Ammon's horn (tissue), 1 donor: ENCODE results near the gene CNDP2.
"Not testable (repeated sequence)": the region's sequence is repeated elsewhere in the genome, so short reads cannot be mapped to it uniquely, and the experiment has no call there.

Experiments used
- DNase-seq: peaks from one replicate; pipeline ENCODE4 v3.0.0-alpha.2; 2016; ENCODE audit warnings: low spot score

Gene CNDP2

DNA sequence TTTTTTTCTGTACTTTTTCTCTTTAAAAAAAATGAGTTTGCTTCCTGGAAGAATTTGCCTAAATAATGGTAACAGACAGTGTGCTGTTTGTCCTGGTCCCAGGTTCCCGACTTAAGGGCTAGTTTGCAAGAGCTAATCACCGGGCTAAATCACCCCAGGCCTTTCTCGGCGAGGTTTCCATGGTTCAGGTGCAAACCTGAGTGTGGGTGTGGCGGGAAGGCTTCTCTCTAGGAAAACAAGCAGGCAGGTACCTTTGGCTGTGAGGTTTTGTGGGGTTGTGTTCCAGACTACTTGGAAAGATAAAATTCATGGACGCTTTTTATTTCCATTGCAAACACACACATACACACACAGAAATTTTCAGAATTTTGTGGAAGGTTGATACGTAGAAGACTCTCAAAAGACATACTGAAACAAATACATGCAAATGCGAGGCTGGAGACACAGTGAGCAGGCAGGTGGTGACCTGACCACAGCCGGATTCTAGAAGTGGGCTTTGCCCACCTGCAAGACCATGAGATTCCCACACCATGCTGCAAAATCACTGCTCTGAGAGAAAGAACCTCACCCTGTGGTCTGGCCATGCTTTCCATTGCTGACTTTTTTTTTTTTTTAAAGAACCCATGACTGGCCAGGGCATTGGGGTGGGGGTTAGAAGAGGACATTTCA lies 39.0 kb downstream of the CNDP2 start:
- DNase-seq, result no peak

DNA sequence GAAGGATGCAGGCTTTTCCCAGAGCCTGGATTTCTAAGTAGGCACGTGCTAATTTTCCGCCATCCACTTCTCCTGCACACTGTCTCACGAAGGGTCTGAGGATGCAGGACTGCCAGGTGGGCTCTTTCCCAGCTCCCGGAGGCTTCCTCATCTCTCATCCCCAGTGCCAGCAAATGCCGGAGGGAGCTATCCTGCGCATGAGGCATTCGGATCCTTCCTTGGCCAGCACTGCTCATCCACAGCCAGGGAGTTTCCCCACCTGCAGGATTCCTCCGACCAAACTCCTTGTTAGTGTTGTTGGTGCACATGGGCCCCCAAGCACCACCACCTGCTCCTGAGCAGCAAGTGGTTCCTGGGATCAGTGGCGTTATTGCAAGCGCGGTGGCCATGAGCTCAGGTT lies 43.1 kb downstream of the CNDP2 start:
- DNase-seq, result no peak

DNA sequence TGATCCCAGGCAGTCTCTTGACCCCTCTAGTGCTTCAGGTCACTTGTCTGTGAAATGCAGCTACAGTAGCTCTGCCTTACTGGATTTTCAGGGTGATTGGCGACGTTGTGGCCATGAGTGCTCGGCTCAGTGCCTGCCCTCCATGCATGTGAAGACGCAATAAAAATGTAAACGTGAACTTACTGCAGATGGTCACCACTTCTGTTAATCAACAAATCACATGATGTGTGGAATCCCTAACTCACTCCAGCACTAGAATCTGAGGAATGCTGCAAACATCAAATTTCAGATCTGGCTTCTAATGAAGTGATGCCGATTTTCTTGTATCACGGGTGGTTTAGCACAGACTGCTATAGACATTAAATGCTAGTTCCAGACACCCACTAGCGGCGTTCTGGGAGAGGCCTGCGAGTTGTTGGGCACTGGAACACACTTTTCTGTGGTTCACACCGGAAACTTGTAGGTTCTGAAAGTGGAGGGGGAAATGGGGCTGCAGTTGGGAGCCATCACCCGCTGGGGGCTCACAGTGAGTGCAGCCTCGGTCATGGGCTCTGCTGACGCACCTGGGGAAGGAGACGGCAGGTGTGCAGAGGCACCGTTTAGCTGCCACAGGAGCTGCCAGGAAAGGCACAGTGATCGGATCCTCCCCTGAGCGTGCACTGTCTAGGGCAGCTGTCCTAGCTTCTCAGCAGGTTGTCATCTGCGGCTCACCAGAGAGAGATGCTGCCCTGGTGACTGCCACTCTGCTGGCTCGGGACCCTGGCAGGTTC lies 44.7 kb downstream of the CNDP2 start:
- DNase-seq, result no peak

DNA sequence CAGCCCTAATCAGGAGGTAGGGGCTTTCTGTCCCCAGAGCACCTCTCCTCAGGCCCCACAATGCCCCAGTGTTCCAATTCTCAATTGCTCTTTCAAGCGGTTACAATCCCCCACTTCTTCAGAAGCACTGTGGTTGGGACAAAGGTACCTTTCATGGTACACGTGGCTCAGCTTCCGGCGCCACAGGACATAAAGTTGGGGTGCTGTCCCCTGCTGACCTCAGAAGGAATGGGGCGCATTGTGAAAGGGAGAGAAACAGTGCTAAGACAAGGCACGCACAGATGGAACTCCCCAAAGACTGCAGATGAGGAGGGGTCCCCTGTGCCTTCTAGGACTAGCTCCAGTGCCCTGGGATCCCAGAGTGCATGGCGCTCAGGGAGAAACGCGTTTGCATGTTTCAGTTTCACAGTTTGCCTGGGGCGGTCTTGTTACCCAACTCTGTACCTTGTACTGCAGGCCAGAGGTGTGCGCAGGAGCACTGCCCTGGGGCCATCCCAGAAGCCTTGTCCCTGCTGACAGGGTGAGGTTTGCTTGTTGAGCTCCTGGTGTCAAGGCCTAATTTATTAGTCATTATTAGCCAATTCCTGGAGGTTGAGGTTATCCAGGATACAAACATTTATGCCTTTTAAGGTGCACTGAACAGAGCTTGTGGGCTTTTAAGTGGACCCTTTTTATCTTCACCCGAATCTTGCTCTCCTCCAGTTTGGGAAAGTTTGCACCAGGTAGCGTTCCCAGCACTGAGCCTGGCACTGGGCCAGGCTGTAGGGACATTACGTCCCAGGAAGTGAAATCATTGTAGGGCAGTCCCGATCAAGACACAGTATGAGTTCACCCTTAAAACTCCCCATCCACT lies 45.8 kb downstream of the CNDP2 start:
- peak; percentile 89 for DNase-seq

DNA sequence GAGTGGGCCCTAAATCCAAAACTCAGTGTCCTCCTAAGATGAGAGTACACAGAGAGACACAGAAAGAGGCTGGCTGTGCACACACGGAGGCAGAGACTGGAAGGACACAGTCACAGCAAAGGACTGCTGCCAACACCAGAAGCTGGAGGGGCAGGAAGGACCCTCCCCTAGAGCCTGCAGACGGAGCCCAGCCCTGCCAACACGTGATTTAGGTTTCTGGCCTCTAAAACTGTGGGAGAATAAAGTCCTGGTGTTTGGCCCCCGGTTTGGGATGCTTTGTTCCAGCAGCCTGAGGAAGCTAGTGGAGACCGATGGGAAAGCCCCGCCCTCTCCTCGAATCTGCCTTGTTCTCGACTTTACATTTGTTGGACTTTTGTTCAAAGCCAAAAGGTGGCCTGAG lies 48.7 kb downstream of the CNDP2 start:
- DNase-seq, result no peak

DNA sequence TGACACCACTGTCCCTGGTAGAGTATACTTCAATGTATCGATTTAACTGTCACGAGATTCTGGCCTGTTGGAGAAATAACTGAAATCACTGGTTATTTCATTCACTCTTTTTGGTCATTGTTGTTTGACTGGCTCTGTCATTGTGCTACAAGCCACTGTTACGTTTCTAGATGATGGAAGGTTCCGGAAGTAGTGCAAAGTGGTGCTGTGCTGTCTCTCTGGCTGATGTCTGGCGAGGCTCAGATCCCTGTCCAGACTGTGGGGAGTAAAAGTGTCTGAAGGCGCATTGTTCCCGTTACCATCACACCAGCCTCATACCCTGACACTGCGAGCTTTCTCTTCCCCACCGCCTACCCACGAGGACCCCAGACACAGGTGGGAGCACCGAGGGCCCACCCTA lies 49.8 kb downstream of the CNDP2 start:
- no peak for DNase-seq

DNA sequence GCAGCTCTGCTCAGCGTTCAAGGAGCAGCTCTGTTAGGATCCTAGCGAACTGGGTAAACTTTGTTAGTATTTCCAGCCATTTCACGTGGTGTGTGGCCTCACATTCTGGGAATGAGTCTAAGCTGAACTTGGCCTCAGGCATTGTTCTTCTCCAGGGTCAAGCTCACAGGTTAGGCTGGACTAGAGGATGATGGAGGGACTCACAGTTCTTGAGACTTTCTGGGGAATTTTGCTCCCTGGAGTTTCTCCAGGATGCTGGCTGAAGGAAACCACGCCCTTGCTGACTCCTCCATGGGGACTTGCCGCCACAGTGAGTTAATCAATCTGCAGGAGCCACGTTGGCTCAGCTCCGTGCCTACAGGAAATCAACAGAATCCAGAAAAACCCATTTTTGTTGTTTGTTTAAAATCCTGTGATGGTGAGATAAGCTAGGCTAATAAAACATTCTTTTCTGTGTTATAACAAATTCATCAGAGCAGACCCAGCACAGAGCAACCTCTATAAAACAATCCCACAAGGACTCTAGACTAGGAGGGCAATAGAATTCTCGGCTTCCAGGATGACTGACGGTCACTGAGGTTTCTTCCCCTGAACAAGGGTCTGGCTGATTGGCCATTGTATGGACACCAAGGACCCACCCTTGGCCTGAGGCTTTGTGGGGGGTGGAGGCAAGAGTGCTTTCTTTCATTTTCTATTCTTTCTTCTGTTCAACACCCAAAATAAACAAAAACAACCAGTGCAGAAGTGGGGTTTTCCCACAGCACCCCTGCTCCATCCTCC lies 50.8 kb downstream of the CNDP2 start:
- no peak for DNase-seq

DNA sequence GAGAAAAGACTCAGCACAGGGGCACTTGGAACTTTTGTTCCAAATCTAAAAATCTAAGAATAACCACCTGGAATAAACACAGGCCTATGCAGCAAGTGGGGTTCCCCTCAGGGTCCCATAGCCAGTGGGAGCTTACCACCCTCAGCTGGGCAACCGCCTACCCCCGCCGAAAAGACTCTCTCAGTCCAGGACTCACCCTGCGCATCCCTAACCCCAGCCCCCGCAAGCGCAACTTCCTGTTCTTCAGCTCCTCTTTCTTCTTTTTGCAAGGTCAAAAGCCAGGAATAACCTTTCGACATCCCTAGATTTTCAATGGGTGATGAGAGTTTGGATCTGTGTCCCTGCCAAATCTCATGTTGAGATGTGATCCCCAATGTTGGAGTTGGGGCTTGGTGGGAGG lies 51.7 kb downstream of the CNDP2 start:
- no peak for DNase-seq

DNA sequence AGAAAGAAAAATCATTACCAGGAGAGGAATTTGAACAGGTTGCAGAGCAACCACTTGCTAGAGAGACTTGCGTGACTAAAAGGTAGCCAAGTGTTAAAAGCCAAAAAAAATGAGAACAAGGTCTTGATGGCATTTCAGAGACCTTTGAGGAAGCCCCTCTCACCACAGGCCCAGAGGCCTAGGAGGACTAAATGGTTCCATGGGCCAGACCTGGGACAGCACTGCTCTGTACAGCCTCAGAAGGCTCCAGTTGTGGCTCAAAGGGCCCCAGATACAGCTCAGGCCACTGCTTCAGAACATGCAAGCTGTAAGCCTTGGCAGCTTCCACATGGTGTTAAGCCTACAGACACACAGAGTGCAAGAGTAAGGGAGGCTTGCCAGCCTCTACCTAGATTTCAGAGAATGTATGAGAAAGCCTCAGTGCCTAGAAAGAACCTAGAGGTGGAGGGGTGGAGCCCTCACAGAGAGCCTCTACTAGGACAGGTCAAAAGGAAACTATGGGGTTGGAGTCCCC lies 53.5 kb downstream of the CNDP2 start:
- no peak for DNase-seq

DNA sequence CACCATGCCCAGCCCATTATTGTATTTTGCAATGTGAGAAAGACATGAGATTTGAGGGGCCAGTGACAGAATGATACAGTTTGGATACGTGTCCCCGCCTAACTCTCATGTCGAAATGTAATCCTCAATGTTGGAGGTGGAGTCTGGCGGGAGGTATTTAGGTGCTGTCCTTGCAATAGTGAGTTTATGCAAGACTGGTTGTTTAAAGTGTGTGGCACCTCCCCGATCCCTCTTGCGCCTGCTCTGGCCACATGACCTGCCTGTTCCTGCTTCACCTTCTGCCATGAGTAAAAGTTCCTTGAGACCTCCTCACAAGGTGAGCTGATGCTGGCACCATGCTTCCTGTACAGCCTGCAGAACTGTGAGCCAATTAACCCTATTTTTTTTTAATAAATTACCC lies 54.7 kb downstream of the CNDP2 start:
- DNase-seq, result no peak

DNA sequence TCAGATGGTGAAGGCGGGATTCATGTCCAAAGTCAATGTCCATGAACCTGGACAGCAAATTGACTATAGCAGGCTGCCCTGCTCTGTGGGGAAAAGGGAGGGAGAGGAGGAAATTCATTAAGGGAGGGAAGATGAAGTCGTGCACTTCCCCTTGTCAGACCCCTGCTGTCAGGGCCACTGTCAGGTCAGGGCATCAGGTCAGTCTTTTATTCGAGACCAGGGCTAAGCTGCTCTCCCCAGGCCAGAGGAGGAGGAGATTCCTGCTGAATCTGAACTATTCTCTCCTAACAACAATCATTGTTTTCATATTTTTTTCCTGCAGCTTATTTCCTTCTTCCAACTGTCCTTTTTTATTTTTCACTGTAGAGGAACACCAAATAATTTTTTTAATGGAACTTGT lies 55.3 kb downstream of the CNDP2 start:
- no peak for DNase-seq

DNA sequence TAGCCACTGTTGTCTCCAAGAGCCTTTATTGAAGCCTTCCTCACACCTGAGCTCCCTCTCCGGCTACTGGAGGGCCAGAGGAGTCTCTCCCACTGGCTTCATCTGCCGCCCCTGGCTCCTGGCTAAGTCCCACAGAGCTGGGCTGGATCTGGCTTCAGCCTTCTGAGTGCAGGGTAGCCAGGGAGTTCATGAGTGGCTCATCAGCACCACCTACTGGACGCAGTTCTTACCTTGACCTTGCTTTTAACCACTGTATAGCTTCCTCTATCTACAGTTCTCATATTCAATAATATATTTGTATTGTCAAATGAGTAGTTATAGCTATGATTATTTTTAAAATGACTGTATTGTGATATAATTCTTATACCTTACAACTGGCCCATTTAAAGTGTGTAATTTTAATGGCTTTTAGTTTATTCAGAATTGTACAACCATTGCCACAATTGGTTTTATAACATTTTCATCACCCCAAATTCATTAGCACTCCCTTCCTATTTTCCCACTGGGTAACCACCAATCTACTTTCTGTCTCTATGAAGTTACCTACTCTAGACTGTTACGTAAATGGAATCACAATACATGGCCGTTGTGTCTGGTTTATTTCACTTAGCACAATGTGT lies 55.9 kb downstream of the CNDP2 start:
- peak; percentile 96 for DNase-seq

DNA sequence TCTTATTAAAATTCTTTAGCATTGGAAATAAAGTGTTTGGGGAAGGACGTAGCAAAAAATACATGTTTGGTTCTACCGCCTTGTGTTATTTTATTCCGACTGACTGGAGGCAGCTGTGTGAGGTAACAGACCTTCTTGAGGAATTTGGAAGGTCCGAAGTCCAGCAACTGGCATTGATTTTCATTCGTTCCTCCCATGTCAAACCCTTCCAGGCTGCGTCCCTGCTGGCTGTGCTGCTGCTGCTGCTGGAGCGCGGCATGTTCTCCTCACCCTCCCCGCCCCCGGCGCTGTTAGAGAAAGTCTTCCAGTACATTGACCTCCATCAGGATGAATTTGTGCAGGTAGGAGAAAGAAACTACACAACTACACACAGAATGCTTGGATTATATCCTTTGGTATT lies 60.0 kb downstream of the CNDP2 start:
- DNase-seq, result no peak

DNA sequence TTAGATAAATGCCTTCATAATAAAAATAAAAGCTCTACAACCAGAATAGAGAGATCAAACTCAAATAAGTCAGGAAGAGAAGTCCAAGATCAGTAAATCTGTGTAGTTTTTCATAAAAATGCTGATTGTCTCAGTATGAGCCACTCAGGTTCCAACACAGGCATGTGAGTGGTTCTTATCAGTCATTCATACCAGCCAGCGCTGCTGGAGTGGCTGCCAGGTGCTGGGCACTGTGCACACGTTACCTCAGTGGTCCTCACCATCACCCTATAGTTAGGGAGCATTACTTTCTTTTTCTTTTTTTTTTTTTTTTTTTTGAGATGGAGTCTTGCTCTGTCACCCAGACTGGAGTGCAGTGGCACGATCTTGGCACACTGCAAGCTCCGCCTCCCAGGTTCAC lies 61.9 kb downstream of the CNDP2 start:
- DNase-seq, result no peak

DNA sequence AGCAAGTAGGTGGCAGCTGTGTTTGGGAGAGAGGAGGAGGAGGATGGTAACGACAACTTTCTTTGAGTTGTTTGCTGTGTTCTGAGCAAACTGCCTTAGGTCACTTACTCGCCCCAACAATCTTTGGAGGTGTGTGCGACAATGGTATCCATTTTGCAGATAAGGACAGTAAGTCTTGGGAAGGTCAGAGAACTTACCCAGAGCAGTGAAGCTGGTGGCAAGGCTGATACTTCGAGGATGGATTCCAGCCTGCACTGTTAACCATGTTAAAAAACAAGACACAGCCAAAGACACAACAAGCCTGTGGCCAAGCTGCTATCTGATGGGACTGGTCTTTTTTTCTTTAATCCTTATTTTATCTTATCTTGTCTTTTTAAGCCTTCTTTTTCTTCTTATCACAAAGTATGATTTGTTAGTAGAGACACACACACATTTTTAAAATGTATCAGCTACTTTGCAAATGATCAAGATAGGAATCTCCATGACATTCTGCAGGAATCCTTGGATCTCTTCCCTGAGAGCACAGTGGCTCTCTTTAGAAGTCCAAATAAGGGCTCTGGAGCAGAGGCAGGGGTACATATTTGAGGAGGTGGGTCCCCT lies 66.1 kb downstream of the CNDP2 start:
- DNase-seq, result no peak

DNA sequence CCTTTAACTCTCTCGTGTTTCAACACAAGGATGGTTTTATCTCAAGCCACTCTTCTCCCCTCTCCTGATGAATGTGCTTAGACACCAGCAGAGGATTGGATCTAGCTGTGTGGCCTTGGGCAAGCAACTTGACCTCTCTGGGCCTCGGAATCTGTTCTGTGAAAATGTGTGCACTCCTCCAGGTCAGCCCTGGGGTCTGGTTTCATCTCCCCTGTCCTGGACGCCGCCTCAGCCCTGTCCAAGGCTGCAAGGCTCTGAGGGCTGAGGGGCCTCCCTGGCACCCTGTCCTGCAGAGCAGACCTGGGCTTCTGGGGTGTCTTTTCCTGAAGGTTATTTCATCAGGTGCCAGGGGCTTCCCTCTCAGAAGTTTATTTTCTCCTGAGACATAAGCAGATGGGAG lies 66.6 kb downstream of the CNDP2 start:
- DNase-seq, result no peak

DNA sequence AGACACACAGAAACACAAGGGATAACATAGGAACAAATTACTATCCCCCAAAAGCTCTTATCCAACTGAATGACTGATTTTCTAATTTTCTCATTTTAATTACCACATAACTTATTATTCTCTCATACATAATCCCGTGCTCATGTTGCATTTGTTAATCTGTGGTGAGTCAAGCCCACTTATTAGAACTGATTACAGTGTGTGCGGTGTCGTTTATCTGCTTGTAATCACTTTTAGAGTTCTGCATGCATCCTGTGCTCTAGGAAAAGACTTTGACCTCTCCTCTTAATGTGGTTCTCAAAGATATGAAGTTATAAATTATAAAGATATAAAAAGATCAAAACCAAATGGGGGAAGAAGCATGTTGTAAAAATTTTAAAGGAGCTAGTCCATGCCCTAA lies 67.8 kb downstream of the CNDP2 start:
- DNase-seq, result no peak

DNA sequence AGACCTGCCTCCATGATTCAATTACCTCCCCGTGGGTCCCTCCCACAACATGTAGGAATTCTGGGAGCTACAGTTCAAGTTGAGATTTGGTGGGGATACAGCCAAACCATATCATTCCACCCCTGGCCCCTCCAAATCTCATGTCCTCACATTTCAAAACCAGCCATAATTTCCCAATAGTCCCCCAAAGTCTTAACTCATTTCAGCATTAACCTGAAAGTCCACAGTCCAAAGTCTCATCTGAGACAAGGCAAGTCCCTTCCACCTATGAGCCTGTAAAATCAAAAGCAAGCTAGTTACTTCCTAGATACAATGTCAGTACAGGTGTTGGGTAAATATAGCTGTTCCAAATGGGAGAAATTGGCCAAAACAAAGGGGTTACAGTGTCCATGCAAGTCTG lies 69.0 kb downstream of the CNDP2 start:
- DNase-seq, result not testable (repeated sequence)

DNA sequence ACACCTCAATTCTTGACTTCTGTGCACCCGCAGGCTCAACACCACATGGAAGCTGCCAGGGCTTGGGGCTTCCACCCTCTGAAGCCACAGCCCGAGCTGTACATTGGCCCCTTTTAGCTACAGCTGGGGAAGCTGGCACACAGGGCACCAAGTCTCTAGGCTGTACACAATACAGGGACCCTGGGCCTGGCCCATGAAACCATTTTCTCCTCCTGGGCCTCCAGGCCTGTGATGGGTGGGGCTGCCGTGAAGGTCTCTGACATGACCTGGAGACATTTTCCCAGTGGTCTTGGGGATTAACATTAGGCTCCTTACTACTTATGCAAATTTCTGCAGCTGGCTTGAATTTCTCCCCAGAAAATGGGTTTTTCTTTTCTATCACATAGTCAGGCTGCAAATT lies 69.8 kb downstream of the CNDP2 start:
- DNase-seq, result not testable (repeated sequence)

DNA sequence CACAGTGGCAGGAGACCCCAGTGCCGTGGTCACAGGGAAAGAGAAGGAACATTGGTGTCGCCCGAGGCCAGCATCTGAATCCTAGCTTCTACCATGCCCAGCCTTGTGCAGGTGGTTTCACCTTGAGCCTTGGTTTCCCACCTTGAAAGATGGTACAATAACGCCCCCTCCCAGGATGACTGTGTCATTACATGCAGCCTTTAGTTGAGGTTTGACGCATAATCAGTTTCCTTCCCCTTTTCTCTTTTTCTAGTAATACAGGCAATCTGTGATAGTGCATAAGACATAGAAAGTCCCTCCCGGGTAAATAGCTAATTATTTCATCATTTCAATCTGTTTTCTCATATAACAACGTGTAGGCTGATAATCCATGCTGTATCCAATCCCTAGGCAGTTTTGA lies 71.7 kb downstream of the CNDP2 start:
- DNase-seq, result no peak

DNA sequence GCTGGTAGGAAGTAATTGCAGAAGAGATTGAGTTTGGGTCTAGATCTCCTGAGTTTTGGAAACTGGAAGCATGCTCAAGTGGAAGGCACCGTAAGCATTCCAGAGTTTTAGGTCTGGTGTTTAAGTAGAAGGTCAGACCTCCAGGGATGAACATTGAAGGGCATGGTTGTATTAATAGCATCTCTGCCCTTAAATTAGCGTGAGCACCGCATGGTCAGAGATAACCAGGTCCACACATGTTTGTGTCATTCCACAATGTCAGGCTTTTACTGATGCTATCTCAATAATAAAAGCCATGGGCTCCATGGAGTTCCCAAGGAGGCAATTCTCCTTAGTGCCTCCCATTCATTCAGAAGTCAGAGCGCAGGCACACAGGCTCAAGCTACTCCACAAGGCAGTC lies 73.2 kb downstream of the CNDP2 start:
- no peak for DNase-seq
